NCI-H146 treated with DMSO at 0.1 percent for 48 hours (cell line): ENCODE results near the gene ZNF497.

Source experiments
- DNase-seq: peaks from one replicate; lab custom pipeline; 2025; ENCODE audit not compliant: unreplicated experiment; lab: John Stamatoyannopoulos, UW

Gene ZNF497

GRCh38 chr19:58367698-58368454 lies 5.3 kb upstream of the ZNF497 start:
- DNase-seq = no peak

- DNase-seq = no peak
Observed at GRCh38 chr19:58366585-58367430, 4.3 kb upstream of the ZNF497 start.

- DNase-seq = no peak
Observed at GRCh38 chr19:58364146-58364545, 1.6 kb upstream of the ZNF497 start.

GRCh38 chr19:58361900-58362271 lies 665 bp downstream of the ZNF497 start:
- peak; percentile 70 for DNase-seq

GRCh38 chr19:58357481-58358145 lies 4.9 kb downstream of the ZNF497 start:
- DNase-seq = no peak

GRCh38 chr19:58356766-58357480 lies 5.6 kb downstream of the ZNF497 start:
- DNase-seq = no peak

GRCh38 chr19:58355908-58356765 lies 6.4 kb downstream of the ZNF497 start:
- DNase-seq = no peak

GRCh38 chr19:58355215-58355796 lies 7.2 kb downstream of the ZNF497 start:
- no peak for DNase-seq

- DNase-seq = no peak
Observed at GRCh38 chr19:58354478-58355030, 8.0 kb downstream of the ZNF497 start.

GRCh38 chr19:58353717-58354477 lies 8.7 kb downstream of the ZNF497 start:
- no peak for DNase-seq

- no peak for DNase-seq
Observed at GRCh38 chr19:58352760-58353671, 9.5 kb downstream of the ZNF497 start, which contains the start of gene A1BG. A1BG (minus strand) TSS chr19:58353492; CDS start chr19:58353437, 55 bp downstream.

GRCh38 chr19:58351990-58352755 lies 10.4 kb downstream of the ZNF497 start:
- DNase-seq = no peak

GRCh38 chr19:58351558-58351878 lies 11.0 kb downstream of the ZNF497 start:
- DNase-seq = no peak

GRCh38 chr19:58350871-58351557 lies 11.5 kb downstream of the ZNF497 start:
- no peak for DNase-seq

- DNase-seq = no peak
Observed at GRCh38 chr19:58350001-58350861, 12.3 kb downstream of the ZNF497 start.
